NCI-H1092 (cell line): Measurements from ENCODE around the gene NUPR1.
A peak's percentile ranks its signal among the peaks of the same experiment; 100 is the strongest.
"Not testable (repeated sequence)": the region's sequence is repeated elsewhere in the genome, so short reads cannot be mapped to it uniquely, and the experiment has no call there.

Source experiments
- DNase-seq: peaks from one replicate; lab custom pipeline; 2025; lab: John Stamatoyannopoulos, UW

NUPR1 gene

DNA sequence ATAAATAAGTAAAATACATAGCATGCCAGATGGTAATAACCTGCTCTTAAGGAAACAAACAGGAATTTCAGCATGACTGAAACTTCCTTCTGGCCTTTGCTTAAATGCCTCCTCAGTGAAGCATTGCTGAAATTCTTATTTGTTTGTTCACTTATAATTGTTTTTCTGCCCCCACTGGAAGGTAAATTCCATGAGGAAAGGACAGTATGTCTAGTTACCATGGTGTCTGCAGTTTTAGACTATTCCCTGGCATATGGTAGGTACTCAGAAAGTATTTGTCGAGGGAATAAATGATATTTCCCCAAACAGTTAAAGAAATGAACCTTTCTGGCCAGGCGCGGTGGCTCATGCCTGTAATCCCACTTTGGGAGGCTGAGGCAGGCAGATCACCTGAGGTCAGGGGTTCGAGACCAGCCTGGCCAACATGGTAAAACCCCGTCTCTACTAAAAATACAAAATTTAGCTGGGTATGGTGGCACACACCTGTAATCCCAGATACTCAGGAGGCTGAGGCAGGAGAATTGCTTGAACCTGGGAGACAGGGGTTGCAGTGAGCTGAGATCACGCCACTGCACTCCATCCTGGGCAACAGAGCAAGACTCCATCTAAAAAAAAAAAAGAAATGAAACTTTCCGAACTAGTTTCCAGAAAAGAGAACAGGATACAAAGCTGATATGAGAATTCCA lies 11.5 kb downstream of the NUPR1 start:
- DNase-seq, result not testable (repeated sequence)

DNA sequence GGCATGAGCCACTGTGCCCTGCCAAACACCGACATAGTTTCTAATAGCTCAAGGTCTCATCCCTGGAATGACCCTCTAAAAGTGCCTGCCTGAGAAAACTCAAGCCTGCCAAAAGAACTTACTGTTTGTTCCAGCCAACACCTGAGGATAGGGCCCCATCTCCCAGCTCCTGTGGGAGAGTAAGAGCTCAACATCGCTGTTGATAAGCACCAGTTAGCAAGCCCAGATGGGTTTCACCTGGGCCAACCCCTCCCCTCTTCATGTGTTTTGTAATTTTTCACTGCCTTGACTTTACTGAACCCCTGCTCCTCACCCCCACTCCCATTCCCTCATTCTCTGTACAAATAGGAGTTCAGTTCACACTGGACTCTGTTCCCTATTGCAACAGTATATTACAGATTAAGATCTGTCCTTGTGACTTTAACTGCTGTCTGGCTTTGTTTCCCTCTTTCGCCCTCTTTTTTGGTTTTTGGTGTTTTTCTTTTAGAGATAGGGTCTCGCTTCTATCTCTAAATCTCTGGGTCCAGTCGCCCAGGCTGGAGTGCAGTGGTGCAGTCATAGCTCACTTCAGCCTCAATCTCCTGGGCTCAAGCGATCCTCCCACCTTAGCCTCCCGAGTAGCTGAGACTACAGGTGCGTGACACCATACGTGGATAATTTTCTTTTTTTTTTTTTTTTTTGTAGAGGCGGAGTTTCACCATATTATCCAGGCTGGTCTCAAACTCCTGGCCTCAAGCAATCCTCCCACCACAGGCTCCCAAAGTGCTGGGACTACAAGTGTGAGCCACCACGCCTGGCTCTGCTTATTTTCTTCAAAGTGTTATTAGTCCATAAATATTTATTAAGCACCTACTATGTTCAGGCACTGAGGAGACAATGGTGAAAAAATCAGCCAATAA lies 12.3 kb downstream of the NUPR1 start:
- DNase-seq, result no peak

DNA sequence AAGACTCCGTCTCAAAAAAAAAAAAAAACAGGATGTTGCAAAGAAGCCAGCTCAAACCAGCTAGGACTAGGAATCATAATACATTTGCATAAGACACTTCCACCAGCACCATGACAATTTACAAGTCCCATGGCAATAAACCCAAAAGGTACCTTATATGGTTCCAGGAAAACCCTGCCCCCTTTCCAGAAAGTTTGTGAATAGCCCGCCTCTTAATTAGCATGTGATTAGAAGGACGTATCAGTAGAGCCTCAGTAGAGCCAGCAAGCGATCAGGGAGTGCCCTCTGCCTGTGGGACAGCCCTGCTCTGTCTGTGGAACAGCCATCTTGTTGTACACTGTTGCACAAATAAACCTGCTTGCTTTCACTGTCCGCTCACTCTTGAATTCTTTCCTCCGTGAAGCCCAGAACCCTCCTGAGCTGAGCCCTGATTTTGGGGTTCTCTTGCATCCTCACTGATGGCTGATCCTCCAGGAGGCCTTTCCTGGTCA lies 14.0 kb downstream of the NUPR1 start:
- no peak for DNase-seq

DNA sequence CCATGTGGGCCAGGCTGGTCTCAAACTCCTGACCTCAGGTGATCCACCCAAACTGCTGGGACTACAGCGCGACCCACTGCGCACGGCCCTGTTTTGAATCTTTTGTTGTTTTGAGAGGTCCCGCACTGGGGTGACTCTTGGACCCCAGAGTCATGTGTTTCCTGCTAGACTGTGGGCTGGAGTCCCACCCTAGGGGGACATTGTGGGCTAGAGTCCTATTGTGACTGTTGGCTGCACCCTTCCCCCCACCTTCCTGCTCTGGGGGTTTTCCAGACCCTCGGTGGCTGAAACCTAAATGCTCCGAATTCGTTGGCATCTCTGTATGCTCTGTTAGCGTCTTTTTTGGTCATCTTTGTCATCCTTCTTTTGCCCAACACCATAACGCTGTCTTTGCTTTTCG lies 16.0 kb downstream of the NUPR1 start:
- no peak for DNase-seq

DNA sequence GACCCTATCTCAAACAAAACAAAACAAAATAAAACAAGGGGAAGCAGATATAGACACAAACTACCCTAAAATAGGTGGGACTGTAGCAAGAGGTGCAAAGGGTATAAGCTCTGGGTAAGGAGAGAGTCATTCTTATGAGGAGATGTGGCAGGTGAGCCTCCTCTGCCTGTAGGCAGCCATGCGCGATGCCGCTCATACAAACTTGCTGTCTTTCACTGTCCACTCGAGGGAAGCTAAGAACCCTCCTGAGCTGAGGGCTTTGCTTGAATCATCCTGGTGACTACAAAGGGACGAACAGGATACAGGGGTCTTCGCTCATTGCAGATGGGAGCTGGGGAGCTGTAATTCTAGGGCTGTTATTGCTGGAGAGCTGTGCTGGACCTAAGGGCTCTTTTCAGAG lies 17.3 kb downstream of the NUPR1 start:
- DNase-seq, result no peak

- DNase-seq, result no peak
Measured at GRCh38 chr16:28520672-28521071, 18.1 kb downstream of the NUPR1 start.

DNA sequence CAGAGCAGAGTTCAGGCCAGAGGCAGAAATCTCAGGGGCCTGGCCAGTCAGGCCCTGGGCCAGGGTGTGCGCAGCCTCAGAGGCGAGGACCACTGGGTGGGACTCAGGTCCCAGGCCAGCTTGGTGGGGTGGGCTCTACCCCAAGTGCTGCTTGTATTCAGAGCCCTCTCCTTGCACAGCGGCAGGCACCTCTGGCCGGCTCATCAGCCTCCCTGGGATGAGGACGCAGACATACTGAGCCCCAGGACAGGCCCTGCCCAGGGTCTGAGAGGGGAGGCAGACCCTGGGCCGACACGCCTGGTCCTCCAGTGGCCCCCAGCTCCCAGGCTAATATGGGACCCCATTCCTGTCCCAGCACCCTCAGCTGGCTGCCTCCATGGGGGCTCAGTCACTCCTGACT lies 24.5 kb downstream of the NUPR1 start:
- no peak for DNase-seq

DNA sequence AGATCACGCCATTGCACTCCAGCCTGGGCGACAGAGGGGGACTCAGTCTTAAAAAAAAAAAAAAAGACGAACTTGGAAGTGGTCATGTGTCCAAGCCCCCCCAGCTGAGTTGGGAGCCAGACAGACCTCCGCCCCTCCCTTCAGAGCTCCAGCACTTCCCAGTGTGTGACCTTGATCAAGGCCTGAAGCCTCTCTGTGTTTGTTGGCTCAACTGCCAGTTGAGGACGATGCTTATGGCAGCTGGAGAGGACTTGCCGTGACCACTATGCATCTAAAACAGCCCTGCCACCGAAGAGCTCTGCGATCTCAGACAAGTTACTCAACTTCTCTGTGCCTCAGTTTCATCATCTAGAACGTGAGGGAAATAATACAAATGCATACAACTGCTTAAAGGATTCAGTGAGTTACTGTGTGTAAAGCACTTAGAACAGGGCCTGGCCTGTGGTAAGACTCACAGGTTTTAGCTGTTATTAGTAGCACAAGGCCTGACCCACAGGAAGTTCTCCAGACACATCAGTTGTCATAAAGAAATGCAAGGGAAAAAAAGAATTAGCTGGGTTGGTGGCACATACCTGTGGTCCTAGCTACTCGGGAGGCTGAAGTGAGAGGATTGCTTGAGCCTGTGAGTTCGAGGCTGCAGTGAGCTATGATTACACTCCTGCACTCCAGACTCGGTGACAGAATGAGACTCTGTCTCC lies 25.1 kb downstream of the NUPR1 start:
- no peak for DNase-seq

DNA sequence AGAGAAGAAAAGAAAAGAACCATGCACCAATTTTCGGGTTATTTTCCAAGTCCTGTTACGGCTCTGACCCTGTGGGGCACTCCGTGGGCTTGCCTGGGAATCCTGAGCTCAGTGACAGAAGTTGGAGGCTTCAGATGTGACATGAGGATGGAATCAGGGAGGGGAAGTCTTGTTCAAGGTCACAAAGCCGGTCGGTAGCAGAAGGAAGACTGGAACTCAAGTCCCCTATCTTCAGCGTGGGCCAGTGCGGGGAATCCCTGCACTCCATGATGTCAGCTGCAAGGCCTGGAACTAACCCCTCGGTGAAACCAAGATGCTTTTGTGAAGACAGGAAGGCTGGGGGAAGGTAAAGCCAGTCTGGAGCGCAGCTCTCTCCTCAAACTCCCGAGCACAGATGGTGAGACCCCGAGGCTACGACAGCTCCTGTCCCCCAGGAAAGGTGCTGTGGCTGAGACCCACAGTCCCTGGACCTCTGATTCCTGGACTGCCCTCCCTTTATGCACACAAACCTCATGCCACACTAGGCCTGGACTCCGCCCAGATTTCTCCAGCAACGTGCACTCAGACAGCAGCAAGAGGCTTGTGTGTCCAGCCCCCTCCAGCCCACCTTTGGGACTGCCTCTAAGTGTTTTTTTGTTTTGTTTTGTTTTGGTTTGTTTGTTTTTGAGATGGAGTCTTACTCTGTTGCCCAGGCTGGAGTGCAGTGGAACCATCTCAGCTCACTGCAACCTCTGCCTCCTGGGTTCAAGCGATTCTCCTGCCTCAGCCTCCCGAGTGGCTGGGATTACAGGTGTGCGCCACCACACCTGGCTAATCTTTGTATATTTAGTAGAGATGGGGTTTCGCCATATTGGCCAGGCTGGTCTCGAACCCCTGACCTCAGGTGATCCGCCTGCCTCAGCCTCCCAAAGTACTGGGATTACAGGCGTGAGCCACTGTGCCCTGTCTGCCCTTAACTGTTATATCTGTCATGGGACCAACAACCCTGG lies 26.7 kb downstream of the NUPR1 start:
- DNase-seq, result no peak

- no peak for DNase-seq
Measured at GRCh38 chr16:28511031-28511430, 27.7 kb downstream of the NUPR1 start.

DNA sequence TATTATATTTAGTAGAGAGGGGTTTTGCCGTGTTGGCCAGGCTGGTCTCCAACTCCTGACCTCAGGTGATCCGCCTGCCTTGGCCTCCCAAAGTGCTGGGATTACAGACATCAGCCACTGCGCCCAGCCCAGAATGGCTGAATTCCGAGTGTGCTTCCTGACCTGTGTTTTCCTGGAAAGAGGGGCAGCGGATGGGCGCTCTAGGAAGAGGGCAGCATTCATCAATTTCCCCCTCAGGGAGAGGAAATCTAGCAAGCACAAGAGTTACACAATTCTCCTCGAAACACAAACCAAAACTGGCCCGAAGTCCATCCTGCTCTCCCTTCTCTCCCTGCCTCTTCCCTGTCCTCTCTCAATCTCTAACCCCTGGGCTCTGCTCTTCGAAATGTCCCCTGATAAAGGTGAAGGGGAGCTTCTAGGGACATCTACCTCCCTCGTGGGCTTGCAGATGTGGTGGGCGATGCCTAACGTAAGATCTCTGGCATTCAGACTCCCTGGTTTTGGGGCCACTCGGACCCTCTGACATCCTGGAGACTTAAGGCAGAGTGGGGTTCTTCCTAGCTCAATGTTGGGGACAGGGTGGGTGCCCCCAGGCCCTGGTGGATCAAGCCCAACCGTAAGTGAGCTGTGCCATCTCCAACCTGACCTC lies 33.2 kb downstream of the NUPR1 start:
- DNase-seq, result no peak

DNA sequence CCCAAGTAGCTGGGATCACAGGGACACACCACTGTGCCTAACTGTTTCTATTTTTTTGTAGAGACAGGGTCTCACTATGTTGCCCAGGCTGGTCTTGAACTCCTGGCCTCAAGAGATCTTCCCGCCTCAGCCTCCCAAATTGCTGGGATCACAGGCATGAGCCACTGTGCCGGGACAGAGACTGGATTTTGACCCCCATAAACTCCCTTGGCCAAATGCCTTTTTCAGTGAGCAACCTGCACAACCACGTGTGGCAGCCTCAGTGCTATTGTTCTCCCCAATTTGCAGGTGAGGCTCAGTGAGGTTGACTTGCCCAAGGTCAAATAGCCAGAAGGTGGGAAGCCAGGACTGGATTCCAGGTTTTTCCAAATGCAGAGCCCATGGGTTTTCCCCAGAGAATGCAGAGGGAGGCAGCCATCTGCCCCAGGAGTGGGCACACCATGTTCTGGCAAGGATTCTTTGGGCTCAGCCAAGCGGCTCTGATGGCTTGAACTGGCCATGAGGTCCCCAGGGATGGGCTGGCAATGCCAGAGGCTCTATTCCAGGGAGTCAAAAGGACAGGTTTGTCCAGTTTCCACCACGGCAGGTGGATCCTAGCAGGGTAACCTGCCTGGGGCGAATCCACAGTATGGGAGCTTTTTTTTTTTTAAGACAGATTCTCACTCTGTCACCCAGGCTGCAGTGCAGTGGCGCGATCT lies 33.9 kb downstream of the NUPR1 start:
- peak; percentile 25 for DNase-seq

- no peak for DNase-seq
Measured at GRCh38 chr16:28503470-28504259, 35.1 kb downstream of the NUPR1 start.

- DNase-seq, result no peak
Measured at GRCh38 chr16:28502290-28502689, 36.5 kb downstream of the NUPR1 start.

DNA sequence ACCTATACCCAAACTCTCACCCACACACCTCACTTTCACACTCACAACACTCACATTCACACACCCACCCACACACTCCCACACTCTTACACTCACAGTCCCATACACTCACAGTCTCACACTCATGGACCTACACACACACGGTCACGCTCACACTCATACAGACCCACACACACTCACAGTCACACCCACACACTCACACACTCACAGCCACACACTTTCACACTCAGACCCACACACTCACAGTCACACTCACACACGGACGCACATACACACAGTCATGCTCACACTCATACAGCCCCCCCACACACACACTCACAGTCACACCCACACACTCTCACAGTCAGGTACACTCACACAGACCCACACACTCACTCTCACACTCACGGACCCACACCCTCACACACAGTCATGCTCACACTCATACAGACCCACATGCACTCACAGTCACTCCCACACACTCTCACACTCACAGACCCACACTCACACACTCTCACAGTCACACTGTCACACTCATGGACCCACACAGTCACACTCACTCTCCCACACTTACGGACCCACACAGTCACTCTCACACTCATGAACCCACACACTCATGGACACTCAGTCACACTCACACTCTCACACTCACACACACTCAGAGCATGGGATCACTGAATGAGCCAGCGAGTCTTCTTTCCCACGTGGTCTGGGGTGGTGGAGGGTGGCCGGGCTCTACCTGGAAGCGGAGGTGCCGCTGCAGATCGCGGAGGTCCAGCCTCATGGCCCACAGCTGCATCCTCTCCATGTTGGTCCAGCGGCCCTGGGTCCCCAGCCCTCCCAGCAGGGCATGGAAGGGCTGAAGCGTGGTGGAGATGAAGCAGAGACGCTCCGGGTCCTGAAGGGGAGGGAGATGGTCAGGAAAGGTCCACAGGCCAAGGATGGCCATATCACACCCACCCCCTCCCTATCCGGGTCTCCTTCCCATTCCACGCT lies 37.2 kb downstream of the NUPR1 start:
- DNase-seq, result no peak

DNA sequence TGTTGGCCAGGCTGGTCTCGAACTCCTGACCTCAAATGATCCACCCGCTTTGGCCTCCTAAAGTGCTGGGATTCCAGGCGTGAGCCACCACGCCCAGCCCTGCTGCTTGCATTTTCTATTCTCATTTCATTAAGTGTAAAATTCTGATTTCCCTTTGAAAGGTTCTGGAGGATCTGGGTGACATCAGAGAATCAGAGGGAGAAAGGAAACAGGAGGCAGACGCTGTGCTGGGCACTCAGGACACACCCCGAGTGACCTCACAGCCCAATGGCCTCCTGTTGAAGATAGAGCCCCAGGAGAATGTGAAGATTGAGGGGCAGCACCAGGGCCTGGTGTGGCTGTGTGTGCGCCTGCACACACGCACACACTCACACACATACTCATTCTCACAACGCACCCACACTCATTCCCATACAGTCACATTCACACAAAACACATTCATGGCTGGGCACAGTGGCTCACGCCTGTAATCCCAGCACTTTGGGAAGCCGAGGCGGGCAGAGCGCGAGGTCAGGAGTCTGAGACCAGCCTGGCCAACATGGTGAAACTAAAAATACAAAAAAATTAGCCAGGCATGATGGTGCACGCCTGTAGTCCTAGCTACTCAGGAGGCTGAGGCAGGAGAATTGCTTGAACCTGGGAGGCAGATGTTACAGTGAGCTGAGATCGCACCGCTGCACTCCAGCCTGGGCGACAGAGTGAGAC lies 38.1 kb downstream of the NUPR1 start:
- DNase-seq, result not testable (repeated sequence)

DNA sequence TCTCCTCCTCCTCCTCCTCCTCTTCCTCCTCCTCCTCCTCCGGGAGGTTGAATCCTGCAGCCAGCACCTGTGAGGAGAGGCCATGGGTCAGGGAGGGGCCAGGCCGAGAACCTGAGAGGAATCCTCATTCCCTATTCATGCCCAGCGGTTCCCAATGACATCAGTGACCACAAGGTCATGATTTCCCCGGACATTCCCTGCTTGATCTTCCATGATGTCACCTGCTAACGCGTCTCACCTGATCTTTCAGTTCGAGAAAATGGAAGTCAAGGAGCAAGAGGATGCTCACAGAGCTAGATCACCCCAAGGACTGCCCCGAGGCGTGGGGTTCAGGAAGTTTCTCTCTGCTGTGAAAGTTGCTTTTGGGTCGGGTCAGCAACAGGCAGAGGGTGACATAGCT lies 38.9 kb downstream of the NUPR1 start:
- no peak for DNase-seq
